GM04504 (cell line): ENCODE data around the gene VAMP3.
A peak's percentile ranks its signal among the peaks of the same experiment; 100 is the strongest.

Experiments used
- DNase-seq: peaks from one replicate; pipeline ENCODE4 v3.0.0-alpha.2; 2012; ENCODE audit warnings: low read depth

Gene VAMP3

GRCh38 chr1:7770997-7771822 lies at the start of gene VAMP3:
Gene VAMP3 (plus strand): TSS chr1:7771296. CDS start chr1:7771384, 88 bp downstream.
- DNase-seq = peak; percentile 58

- no peak for DNase-seq
Measured at GRCh38 chr1:7721940-7722669, 49.0 kb upstream of the VAMP3 start.

- no peak for DNase-seq
Measured at GRCh38 chr1:7722670-7723012, 48.5 kb upstream of the VAMP3 start.

GRCh38 chr1:7726623-7727022 lies 44.5 kb upstream of the VAMP3 start:
- DNase-seq = no peak

GRCh38 chr1:7727809-7728471 lies 43.2 kb upstream of the VAMP3 start:
- no peak for DNase-seq

- no peak for DNase-seq
Measured at GRCh38 chr1:7729761-7730160, 41.3 kb upstream of the VAMP3 start.

GRCh38 chr1:7732331-7732730 lies 38.8 kb upstream of the VAMP3 start:
- DNase-seq = no peak

GRCh38 chr1:7733276-7733675 lies 37.8 kb upstream of the VAMP3 start:
- DNase-seq = no peak

- DNase-seq = no peak
Measured at GRCh38 chr1:7738044-7738443, 33.1 kb upstream of the VAMP3 start.

- no peak for DNase-seq
Measured at GRCh38 chr1:7743346-7743745, 27.8 kb upstream of the VAMP3 start.

- DNase-seq = no peak
Measured at GRCh38 chr1:7744882-7745281, 26.2 kb upstream of the VAMP3 start.

GRCh38 chr1:7745783-7746182 lies 25.3 kb upstream of the VAMP3 start:
- DNase-seq = no peak

- DNase-seq = no peak
Measured at GRCh38 chr1:7747605-7748004, 23.5 kb upstream of the VAMP3 start.

GRCh38 chr1:7749126-7749525 lies 22.0 kb upstream of the VAMP3 start:
- no peak for DNase-seq

GRCh38 chr1:7751174-7751573 lies 19.9 kb upstream of the VAMP3 start:
- DNase-seq = no peak

- DNase-seq = peak; percentile 33
Measured at GRCh38 chr1:7752512-7753417, 18.3 kb upstream of the VAMP3 start.

GRCh38 chr1:7753641-7754040 lies 17.5 kb upstream of the VAMP3 start:
- no peak for DNase-seq

GRCh38 chr1:7754234-7754633 lies 16.9 kb upstream of the VAMP3 start:
- DNase-seq = no peak

- DNase-seq = no peak
Measured at GRCh38 chr1:7755448-7755847, 15.6 kb upstream of the VAMP3 start.

GRCh38 chr1:7760245-7760644 lies 10.9 kb upstream of the VAMP3 start:
- DNase-seq = no peak

- DNase-seq = no peak
Measured at GRCh38 chr1:7761103-7761502, 10.0 kb upstream of the VAMP3 start.

- no peak for DNase-seq
Measured at GRCh38 chr1:7767176-7767575, 3.9 kb upstream of the VAMP3 start.
